Activated naive CD8-positive, alpha-beta T cell treated with anti-CD3 and anti-CD28 coated beads, Interleukin-2, amount 50 U/mL, for 24 hours (primary cell): Measurements from ENCODE around the gene PLEKHO2.

Source experiments
- ATAC-seq: fragments of 150-1000 bp; cut with Tn5 transposase; one replicate; pipeline ENCODE4 v1.10.0; 2021
- DNase-seq: peaks from one replicate; pipeline ENCODE4 v3.0.0; 2021
- H3K27ac Mint-ChIP-seq: one replicate; pipeline ENCODE4 v1.8.0; 2021; ENCODE audit warnings: mild to moderate bottlenecking, mixed read lengths
- H3K27me3 Mint-ChIP-seq: one replicate; pipeline ENCODE4 v1.8.0; 2021; ENCODE audit warnings: mixed read lengths
- H3K36me3 Mint-ChIP-seq: one replicate; pipeline ENCODE4 v1.8.0; 2021; ENCODE audit warnings: low read depth, mixed read lengths
- H3K4me1 Mint-ChIP-seq: one replicate; pipeline ENCODE4 v1.8.0; 2021; ENCODE audit warnings: mixed read lengths
- H3K4me3 Mint-ChIP-seq: one replicate; pipeline ENCODE4 v1.8.0; 2021; ENCODE audit warnings: mild to moderate bottlenecking, moderate library complexity, mixed read lengths
- H3K9me3 Mint-ChIP-seq: one replicate; pipeline ENCODE4 v1.8.0; 2021; ENCODE audit warnings: mixed read lengths

PLEKHO2 gene

GRCh38 chr15:64856429-64857145, 14.9 kb downstream of the PLEKHO2 start:
- Mint-ChIP-seq H3K9me3 (no peaks in the 10 kb centered on the region), H3K27me3 (no peaks in the 10 kb centered on the region), H3K36me3 (peaks cover 11% of the 10 kb centered on the region), H3K4me1 (peaks cover 37% of the 10 kb centered on the region), H3K4me3 (no peak overlapping the region), H3K27ac (peak overlapping the region; percentile 3)
- DNase-seq (no peak), ATAC-seq (no peak)

DNA sequence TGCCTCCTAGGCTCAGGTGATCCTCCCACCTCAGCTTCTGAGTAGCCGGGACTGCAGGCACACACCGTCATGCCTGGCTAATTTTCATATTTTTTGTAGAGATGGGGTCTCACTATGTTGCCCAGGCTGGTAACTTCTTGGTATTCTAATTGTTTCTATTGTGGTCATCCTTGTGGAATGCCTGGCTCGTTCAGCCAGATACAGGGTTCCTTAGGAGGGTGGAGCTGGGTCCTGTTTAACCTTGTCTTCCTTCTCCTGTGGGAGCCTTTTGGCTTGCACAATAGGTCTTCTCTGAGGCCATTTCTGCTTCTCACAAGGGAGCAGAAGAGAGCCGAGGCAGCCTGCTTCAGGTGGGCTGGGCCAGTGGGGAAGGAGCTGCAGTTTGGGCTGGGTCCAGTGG, 15.7 kb downstream of the PLEKHO2 start:
- peaks cover 34% of the 10 kb centered on the region for H3K4me1 Mint-ChIP-seq
- ATAC-seq (no peak), DNase-seq (no peak)
- H3K27ac Mint-ChIP-seq = peak overlapping the region; percentile 3
- no peaks in the 10 kb centered on the region for H3K9me3 Mint-ChIP-seq
- H3K27me3 Mint-ChIP-seq = no peaks in the 10 kb centered on the region
- no peak overlapping the region for H3K4me3 Mint-ChIP-seq
- H3K36me3 Mint-ChIP-seq = peaks cover 8% of the 10 kb centered on the region

DNA sequence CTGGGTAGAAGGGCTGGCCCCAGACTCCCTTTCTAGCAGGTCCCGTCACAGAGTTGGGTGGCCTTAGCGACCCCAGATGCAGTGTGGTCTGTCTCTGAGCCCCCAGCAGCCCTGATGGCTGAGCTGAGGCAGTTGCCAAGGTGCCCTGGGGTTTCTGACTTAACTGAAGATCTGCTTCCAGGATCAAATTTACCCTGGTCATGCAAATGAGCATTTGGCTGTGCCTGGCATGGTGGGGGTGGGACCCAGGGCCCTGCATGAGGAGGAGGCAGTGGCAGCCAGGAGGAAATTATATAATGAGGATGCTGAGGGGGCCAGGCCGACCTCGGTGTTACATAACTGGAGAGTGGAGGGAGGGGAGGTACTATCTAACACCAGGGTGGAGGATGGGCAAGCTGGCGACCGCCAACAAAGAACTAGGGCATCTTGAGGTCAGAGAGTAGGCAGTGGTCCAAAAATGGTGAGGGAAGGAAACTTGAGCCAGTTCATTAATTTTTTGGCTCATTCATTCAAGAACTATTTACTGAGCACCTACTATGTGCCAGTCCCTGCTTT, 16.4 kb downstream of the PLEKHO2 start:
- no peaks in the 10 kb centered on the region for H3K27me3 Mint-ChIP-seq
- ATAC-seq = no peak
- no peak overlapping the region for H3K4me3 Mint-ChIP-seq
- no peaks in the 10 kb centered on the region for H3K9me3 Mint-ChIP-seq
- H3K4me1 Mint-ChIP-seq = peaks cover 34% of the 10 kb centered on the region
- H3K36me3 Mint-ChIP-seq = peaks cover 8% of the 10 kb centered on the region
- no peak overlapping the region for H3K27ac Mint-ChIP-seq
- no peak for DNase-seq

- peaks cover 36% of the 10 kb centered on the region for H3K4me1 Mint-ChIP-seq
- no peaks in the 10 kb centered on the region for H3K27me3 Mint-ChIP-seq
- no peak overlapping the region for H3K27ac Mint-ChIP-seq
- no peak for DNase-seq
- ATAC-seq = no peak
- no peak overlapping the region for H3K4me3 Mint-ChIP-seq
- H3K9me3 Mint-ChIP-seq = no peaks in the 10 kb centered on the region
- peaks cover 8% of the 10 kb centered on the region for H3K36me3 Mint-ChIP-seq
Measured at GRCh38 chr15:64859226-64859625, 17.5 kb downstream of the PLEKHO2 start.

GRCh38 chr15:64861331-64861730, 19.6 kb downstream of the PLEKHO2 start:
- no peak for ATAC-seq
- Mint-ChIP-seq H3K4me1 (peaks cover 25% of the 10 kb centered on the region), H3K27me3 (no peaks in the 10 kb centered on the region), H3K27ac (no peak overlapping the region), H3K36me3 (peaks cover 2% of the 10 kb centered on the region), H3K4me3 (no peak overlapping the region), H3K9me3 (no peaks in the 10 kb centered on the region)
- DNase-seq = no peak

DNA sequence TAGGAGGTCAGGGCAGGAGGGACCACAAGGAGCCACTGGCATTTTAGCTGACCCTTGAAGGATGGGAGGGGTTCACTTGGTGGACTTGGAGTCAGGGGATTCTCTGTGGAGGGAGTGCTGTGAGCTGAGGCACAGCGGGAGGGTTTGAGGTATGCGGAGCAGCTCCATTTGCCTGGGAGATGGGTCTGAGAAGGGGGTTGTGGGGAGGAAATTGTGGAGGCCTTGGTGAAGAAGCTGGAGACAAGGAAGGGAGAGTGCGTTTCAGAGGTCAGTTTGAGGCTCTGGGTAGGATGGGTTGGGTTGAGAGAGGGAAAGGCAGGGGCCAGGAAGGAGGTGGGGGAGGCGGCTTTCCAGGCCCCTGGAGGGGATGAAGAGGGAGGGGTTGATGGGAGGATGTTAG, 20.2 kb downstream of the PLEKHO2 start:
- H3K27ac Mint-ChIP-seq = no peak overlapping the region
- H3K9me3 Mint-ChIP-seq = no peaks in the 10 kb centered on the region
- H3K4me3 Mint-ChIP-seq = no peak overlapping the region
- H3K36me3 Mint-ChIP-seq = peaks cover 4% of the 10 kb centered on the region
- H3K4me1 Mint-ChIP-seq = peaks cover 21% of the 10 kb centered on the region
- no peaks in the 10 kb centered on the region for H3K27me3 Mint-ChIP-seq
- DNase-seq = no peak
- ATAC-seq = no peak

GRCh38 chr15:64862408-64862807, 20.7 kb downstream of the PLEKHO2 start:
- no peak for ATAC-seq
- Mint-ChIP-seq H3K4me1 (peaks cover 16% of the 10 kb centered on the region), H3K36me3 (peaks cover 4% of the 10 kb centered on the region), H3K4me3 (no peak overlapping the region), H3K27ac (no peak overlapping the region), H3K9me3 (no peaks in the 10 kb centered on the region), H3K27me3 (no peaks in the 10 kb centered on the region)
- DNase-seq = no peak

DNA sequence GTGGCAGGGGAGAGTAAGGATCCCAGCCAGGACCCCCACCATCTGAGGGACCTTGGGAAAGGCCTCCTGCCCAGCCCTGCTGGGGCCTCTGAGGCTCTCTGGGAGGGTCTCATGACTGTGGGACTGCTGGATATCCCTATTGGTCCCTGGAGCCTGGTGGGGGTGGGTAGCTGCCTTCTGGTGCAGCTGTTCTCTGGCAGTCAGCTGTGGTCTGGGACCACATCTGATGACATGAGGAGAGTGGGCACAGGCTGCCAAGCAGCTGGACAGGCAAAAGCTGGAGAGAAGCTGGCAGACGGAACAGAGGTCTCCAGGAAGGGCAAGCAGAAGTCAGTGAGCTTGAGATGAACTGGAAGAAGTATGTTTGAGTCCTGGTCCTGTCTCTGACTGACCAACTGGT, 22.4 kb downstream of the PLEKHO2 start:
- Mint-ChIP-seq H3K27ac (peak overlapping the region; percentile 9), H3K4me1 (peaks cover 5% of the 10 kb centered on the region), H3K27me3 (no peaks in the 10 kb centered on the region), H3K36me3 (peaks cover 4% of the 10 kb centered on the region), H3K4me3 (no peak overlapping the region), H3K9me3 (no peaks in the 10 kb centered on the region)
- no peak for DNase-seq
- no peak for ATAC-seq

DNA sequence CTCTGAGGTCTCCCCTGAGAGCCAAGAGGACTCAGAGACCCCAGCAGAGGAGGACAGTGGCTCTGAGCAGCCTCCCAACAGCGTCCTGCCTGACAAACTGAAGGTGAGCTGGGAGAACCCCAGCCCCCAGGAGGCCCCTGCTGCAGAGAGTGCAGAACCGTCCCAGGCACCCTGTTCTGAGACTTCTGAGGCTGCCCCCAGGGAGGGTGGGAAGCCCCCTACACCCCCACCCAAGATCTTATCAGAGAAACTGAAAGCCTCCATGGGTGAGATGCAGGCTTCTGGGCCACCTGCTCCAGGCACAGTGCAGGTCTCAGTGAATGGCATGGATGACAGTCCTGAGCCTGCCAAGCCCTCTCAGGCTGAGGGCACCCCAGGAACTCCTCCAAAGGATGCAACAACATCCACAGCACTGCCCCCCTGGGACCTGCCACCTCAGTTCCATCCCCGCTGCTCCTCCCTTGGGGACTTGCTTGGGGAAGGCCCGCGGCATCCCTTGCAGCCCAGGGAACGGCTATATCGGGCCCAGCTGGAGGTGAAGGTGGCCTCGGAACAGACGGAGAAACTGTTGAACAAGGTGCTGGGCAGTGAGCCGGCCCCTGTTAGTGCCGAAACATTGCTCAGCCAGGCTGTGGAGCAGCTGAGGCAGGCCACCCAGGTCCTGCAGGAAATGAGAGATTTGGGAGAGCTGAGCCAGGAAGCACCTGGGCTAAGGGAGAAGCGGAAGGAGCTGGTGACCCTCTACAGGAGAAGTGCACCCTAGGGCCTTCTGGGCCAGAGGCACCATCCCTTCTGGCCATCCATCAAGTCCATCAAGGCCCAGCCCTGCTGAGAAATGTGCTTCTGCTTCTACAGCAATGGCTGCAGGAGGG, 23.6 kb downstream of the PLEKHO2 start:
- Mint-ChIP-seq H3K4me3 (no peak overlapping the region), H3K4me1 (peaks cover 5% of the 10 kb centered on the region), H3K9me3 (no peaks in the 10 kb centered on the region), H3K36me3 (peaks cover 4% of the 10 kb centered on the region), H3K27ac (no peak overlapping the region), H3K27me3 (no peaks in the 10 kb centered on the region)
- ATAC-seq = peak; percentile 48
- DNase-seq = peak; percentile 10

- H3K36me3 Mint-ChIP-seq = peaks cover 1% of the 10 kb centered on the region
Measured at GRCh38 chr15:64865998-64866520, 24.3 kb downstream of the PLEKHO2 start.

GRCh38 chr15:64869501-64869900, 27.8 kb downstream of the PLEKHO2 start:
- Mint-ChIP-seq H3K9me3 (no peaks in the 10 kb centered on the region), H3K4me1 (peaks cover 3% of the 10 kb centered on the region), H3K27me3 (no peaks in the 10 kb centered on the region), H3K36me3 (peaks cover 1% of the 10 kb centered on the region), H3K4me3 (no peak overlapping the region), H3K27ac (no peak overlapping the region)
- DNase-seq = no peak
- ATAC-seq = no peak

More at GRCh38 chr15:64865998-64866520, 24.3 kb downstream of the PLEKHO2 start:
- DNase-seq (no peak), ATAC-seq (no peak)
- H3K9me3 Mint-ChIP-seq = no peaks in the 10 kb centered on the region
- no peak overlapping the region for H3K4me3 Mint-ChIP-seq
- H3K4me1 Mint-ChIP-seq = peaks cover 5% of the 10 kb centered on the region
- no peaks in the 10 kb centered on the region for H3K27me3 Mint-ChIP-seq
- H3K27ac Mint-ChIP-seq = no peak overlapping the region

DNA sequence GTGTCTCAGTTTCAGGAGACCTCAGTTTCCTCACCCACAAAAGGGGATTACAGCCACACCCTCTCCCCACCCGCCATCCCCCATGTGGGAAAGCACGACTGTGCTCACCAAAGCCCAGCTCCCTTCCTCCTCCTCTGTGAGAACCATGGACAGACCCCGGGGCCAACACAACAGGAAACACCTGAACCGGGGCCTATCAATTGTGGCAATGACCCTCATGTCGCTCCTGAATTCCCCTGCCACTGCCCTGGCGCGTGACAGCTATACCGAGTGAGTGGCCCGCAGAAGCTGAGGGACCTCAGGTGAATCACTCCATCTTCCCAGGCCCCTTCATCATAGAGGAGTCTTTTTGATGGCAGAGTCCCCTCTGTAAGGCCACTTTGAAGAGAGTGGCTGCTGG, 28.6 kb downstream of the PLEKHO2 start:
- no peak overlapping the region for H3K27ac Mint-ChIP-seq
- no peaks in the 10 kb centered on the region for H3K4me1 Mint-ChIP-seq
- peaks cover 1% of the 10 kb centered on the region for H3K36me3 Mint-ChIP-seq

DNA sequence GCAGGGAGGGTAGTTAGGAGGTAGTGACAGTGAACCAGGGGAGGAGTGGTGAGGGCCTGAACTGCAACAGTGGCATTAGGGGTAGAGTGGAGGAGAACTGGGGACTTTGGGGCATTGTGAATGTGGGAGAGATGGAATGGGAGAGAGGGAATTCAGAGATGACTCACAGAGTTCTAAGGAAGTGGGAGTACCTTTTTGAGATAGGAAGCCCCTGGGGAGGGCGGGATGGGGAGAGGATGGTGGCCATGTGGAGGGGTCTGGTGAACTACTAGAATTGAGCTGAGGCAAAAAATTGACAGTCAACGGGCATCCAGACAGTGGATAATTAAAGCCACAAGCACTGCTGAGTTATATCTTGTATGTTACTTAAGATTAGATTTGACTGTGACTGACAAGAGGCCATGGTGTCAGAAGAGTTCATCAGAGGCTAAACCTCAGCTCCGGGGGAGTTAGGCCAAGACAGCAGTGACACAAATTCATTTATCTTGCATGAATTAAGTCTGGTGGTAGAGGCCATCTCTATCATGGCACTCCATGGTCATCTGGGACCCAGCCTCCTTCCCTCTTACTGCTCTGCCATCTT, 34.0 kb downstream of the PLEKHO2 start:
- DNase-seq (no peak), ATAC-seq (no peak)
- no peaks in the 10 kb centered on the region for H3K36me3 Mint-ChIP-seq
- no peak overlapping the region for H3K4me3 Mint-ChIP-seq
- peaks cover 2% of the 10 kb centered on the region for H3K4me1 Mint-ChIP-seq
- H3K9me3 Mint-ChIP-seq = no peaks in the 10 kb centered on the region
- H3K27ac Mint-ChIP-seq = no peak overlapping the region
- no peaks in the 10 kb centered on the region for H3K27me3 Mint-ChIP-seq

More for the DNA sequence above, 28.6 kb downstream of the PLEKHO2 start:
- Mint-ChIP-seq H3K27me3 (no peaks in the 10 kb centered on the region), H3K9me3 (no peaks in the 10 kb centered on the region), H3K4me3 (no peak overlapping the region)
- no peak for ATAC-seq
- no peak for DNase-seq

GRCh38 chr15:64877435-64877834, 35.7 kb downstream of the PLEKHO2 start:
- peaks cover 10% of the 10 kb centered on the region for H3K4me1 Mint-ChIP-seq

More at GRCh38 chr15:64877435-64877834, 35.7 kb downstream of the PLEKHO2 start:
- Mint-ChIP-seq H3K27ac (no peak overlapping the region), H3K9me3 (no peaks in the 10 kb centered on the region), H3K4me3 (no peak overlapping the region), H3K27me3 (no peaks in the 10 kb centered on the region), H3K36me3 (no peaks in the 10 kb centered on the region)
- ATAC-seq = peak; percentile 27
- DNase-seq = no peak
